HG02642 (cell line): Measurements from ENCODE around the gene CHMP6.

Experiments used
- ATAC-seq: cut with Tn5 transposase; IDR thresholded peaks from one replicate; pipeline ENCODE4 v1.9.1; 2021; ENCODE audit warnings: mild to moderate bottlenecking; ENCODE audit not compliant: unreplicated experiment, poor library complexity

CHMP6 gene

GRCh38 chr17:81039096-81039495 lies 47.5 kb downstream of the CHMP6 start:
- no peak for ATAC-seq

DNA sequence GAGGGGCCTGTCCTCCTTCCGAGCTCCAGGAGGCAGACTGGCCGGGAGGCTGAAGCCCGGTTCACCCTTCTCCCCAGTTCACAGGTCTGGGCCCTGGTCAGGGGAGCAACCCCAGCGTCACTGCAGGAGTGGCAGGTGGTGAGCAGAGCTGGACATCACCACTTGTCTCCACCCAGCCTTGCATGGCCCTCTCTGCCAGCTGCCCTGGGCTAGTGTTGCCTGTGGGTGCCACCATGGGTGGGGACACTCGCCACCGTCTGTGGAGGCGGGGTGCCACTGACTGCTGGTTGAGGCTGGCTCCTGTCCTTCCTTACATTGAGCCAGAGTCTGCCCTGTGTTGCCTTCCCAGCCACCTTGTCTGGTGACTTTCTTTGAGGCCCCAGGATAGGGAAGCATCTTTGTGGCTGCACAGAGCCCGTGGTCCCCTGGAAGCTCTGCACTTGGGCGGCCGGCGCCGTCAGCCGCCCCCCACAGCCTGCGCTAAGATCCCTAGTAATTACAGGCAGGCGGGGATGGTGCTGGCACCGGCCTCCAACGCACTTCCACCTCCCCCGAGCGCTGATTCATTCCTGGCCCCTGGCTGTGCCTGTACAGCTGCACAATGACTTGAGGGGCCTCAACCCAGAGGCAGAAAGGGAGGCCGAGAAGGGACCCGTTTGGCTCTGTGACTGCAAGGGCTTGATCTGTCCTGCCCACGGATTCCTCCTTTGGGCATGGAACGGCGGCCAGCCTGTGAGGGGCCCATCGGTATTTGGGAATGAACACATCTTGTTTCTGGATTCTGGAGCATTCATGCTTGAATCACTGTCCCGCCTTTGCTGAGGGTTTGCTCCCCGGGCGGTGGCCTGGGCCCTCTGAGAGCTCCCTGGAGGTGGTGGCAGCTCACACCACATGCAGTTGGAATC lies 48.5 kb downstream of the CHMP6 start:
- no peak for ATAC-seq

- ATAC-seq = no peak
Measured at GRCh38 chr17:81040791-81041337, 49.2 kb downstream of the CHMP6 start.

GRCh38 chr17:81042606-81043005 lies 51.0 kb downstream of the CHMP6 start:
- ATAC-seq = no peak

GRCh38 chr17:81043319-81043724 lies 51.7 kb downstream of the CHMP6 start:
- no peak for ATAC-seq

GRCh38 chr17:81043725-81044427 lies 52.2 kb downstream of the CHMP6 start:
- ATAC-seq = no peak

DNA sequence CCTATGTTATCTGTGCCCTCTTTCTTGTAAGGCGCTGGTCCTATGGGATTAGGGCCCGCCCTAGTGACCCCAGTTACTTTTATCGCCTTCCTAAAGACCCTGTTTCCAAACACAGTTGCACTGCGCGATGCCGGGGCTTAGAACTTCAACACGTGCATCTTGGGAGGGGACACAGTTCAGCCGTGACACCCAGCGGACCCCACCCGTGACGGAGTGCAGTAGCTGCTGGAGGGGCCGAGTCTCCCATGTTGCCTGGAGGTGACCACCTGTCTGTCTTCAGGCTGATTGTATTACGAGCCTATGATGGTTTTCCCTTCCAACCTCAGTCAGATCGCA lies 52.8 kb downstream of the CHMP6 start:
- no peak for ATAC-seq

- ATAC-seq = no peak
Measured at GRCh38 chr17:81044764-81045589, 53.3 kb downstream of the CHMP6 start.

DNA sequence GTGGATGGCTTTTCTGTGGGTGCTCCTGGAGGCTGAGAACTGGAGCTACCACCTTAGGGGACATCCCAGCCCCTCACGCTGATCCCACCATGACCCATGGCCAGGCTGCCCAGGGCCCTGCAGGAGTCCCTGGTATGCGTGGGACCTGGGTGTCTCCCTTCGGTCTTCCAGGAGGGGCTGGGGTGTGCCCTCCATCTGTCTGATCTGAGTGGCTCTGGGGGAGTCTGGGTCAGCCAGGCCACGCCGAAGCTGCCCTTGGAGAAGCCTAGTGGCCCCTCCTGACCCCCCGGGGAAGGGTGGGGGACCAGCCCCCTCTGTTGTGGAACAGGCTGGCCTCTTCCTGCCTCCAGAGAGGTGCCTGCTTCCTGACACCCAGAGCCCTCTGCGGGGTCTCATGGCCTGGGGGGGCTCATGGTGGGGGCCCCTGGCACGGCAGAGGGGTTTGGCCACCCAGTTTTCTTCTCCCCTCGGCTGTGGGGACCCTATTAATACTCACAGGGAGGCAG lies 54.0 kb downstream of the CHMP6 start:
- no peak for ATAC-seq

DNA sequence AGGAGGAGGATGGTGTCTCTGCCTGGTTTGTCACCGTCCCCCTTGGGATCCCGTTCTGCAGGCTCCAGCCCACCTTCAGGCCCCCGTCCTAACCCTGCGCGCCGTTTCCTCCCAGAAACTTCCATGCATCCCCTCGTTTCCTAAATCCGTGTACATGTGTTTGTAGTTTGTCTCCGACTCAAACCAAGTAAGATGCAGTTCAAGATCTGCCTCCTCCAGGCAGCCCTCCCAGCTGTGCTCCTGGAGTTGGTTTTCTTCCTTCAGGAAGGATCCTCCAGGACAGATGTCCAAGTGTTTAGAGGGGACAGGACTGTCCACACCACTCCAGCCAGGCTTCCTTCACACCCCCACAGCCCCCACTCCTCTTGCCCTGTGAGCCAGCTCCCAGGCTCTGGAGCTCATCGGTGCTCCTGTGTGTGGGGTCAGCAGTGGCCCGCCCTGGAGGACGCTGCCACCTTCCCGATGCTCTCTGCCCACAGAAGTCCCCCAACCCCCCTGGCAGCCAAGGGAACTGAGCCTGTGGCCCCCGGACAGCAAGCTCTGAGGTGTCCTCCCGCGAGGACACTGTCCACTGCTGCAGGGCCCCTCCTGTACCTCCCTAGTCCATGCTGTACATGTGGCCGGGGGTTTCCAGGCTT lies 54.6 kb downstream of the CHMP6 start:
- no peak for ATAC-seq

- ATAC-seq = no peak
Measured at GRCh38 chr17:81046770-81047359, 55.2 kb downstream of the CHMP6 start.

DNA sequence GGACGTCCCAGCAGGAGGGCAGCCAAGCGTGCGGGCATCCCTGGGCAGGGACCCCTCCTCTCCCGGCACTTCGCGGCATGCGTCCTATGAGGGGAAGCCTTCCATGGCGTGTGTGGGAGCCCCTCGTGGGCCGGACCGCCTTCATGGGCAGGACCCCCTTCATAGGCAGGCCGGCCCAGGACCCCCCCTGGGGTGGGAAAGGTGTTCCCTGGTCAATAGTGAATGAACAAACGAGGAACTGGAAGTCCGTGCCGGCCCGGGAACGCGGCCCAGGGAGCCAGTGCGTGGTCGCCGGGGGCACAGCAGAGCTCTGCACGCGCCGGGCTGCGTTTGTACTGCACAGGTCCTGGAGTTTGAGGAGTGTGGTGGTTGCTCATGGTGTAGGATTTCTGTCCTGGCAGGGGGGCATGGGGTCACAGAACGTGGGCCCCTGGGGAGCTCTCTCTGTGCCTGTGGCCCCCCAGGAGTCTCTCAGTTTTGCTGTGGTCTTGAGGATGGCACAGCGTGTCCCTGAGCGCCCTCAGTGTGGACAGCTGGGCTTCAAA lies 57.3 kb downstream of the CHMP6 start:
- no peak for ATAC-seq

DNA sequence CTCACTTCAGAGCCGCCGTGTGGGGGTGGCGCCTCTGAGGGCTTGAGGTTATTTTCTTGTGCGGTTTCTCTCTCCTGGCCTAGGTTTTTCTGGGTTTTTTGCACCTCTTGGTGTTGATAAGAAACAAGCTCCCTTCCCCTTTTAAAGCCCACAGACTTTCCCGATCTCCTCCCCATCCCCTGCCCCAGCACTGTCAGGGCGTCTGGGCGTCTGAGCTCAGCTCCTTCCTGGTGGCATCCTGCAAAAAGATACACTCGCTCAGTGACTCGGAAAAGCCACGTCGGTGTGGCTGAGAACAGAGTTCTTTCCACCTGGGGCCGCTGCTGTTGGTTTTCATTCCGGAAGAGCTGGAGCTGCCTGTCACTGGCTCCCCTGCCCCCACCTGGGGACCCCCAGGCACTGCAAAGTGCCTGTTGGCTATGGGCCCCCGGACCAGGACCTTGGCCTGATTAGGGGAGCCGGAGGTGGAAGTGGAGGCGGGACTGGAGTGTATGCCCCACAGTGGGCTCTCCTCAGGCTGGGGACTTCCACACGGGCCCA lies 57.8 kb downstream of the CHMP6 start:
- ATAC-seq = no peak
